ENCODE measurements around the gene EBF3.

EBF3 gene

DNA sequence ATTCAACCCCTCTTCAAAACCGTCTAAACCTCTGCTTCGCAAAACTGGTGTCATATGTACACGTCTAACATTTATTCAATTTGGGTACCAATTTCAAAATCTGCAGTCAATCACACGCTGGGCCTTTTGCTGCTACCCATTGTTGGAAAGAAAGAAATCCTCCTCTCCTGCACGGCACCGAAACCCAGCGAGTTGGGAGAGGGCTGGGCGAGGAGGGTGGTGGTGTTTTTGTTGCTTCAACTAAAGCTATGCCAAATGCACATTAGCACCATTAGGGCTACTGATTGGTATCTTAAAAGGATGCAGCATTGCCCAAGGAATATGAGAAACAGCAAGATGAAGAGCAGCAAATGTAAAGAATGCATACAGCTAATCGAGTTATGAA, 7.8 kb downstream of the EBF3 start:
- Histone ChIP-seq H3K27me3 (ENCODE audit: insufficient read depth, low read length) (peaks cover 93% of the 10 kb centered on the region), H3K36me3 (ENCODE audit: insufficient read depth, low read depth, low read length) (no peaks in the 10 kb centered on the region), H3K4me3 (ENCODE audit: low read length) (0 out of 2 replicates have a peak overlapping the region, but pooled peaks have one; percentile 42), H3K9ac (ENCODE audit: low read depth, low read length) (no peak overlapping the region), H3K27ac (ENCODE audit: low read length) (no peak overlapping the region), H3K9me3 (ENCODE audit: insufficient read depth, low read depth, low read length) (no peaks in the 10 kb centered on the region), H3K4me1 (ENCODE audit: insufficient read depth, low read length) (peaks cover 26% of the 10 kb centered on the region)

- no peak overlapping the region for H3K9ac ChIP-seq (ENCODE audit: low read depth, low read length)
- no peaks in the 10 kb centered on the region for H3K9me3 ChIP-seq (ENCODE audit: insufficient read depth, low read depth, low read length)
- H3K4me1 ChIP-seq (ENCODE audit: insufficient read depth, low read length), result peaks cover 26% of the 10 kb centered on the region
- 0 out of 2 replicates have a peak overlapping the region, but pooled peaks have one; percentile 42 for H3K4me3 ChIP-seq (ENCODE audit: low read length)
- no peak overlapping the region for H3K27ac ChIP-seq (ENCODE audit: low read length)
- peaks cover 93% of the 10 kb centered on the region for H3K27me3 ChIP-seq (ENCODE audit: insufficient read depth, low read length)
- no peaks in the 10 kb centered on the region for H3K36me3 ChIP-seq (ENCODE audit: insufficient read depth, low read depth, low read length)
Observed at GRCh38 chr10:129955601-129956285, 8.3 kb downstream of the EBF3 start.

DNA sequence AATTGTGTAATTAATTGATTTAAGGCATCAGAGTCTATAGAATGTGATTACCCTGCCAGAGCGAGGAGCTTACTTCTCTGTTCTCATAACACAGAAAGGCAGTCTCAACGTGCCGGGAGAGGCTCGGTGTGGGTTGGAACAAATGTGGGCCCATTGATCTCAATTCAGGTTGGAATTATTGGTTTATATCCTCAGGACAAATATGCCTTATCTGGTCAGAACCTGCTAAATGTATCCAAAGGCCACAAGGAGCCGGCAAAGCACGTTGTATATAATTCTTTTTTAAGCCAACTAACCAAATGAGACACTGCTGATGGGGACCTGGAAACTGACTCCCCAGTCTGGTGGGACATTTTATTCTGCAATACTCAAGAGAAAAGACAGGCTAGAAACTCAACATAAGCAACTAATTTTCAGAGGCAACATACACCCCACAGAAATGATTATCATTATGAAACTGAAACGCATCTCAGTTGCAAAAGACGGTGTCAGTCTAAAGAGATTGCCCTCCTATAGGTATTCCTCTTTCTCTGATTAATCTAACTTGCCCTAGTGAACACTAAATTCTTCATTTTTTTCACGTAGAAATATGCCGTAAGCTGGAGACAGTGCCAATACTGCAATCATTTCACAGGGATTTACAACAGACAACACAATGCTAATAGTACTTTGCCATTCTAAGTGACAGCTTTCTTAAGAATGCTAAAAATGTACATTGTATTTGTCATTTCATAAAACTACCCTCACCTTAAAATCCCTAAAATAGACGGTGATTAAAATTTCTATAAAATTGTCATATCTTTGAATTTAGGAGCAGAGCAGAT, 9.4 kb downstream of the EBF3 start:
- no peak overlapping the region for H3K4me3 ChIP-seq (ENCODE audit: low read length)
- H3K27me3 ChIP-seq (ENCODE audit: insufficient read depth, low read length), result peaks cover 89% of the 10 kb centered on the region

GRCh38 chr10:129953119-129954051, 10.7 kb downstream of the EBF3 start:
- Histone ChIP-seq H3K4me1 (ENCODE audit: insufficient read depth, low read length) (peaks cover 32% of the 10 kb centered on the region), H3K27me3 (ENCODE audit: insufficient read depth, low read length) (peaks cover 82% of the 10 kb centered on the region), H3K9me3 (ENCODE audit: insufficient read depth, low read depth, low read length) (no peaks in the 10 kb centered on the region), H3K36me3 (ENCODE audit: insufficient read depth, low read depth, low read length) (no peaks in the 10 kb centered on the region), H3K9ac (ENCODE audit: low read depth, low read length) (no peak overlapping the region), H3K4me3 (ENCODE audit: low read length) (no peak overlapping the region), H3K27ac (ENCODE audit: low read length) (no peak overlapping the region)

More for the DNA sequence above, 9.4 kb downstream of the EBF3 start:
- H3K9me3 ChIP-seq (ENCODE audit: insufficient read depth, low read depth, low read length), result no peaks in the 10 kb centered on the region
- H3K4me1 ChIP-seq (ENCODE audit: insufficient read depth, low read length), result peaks cover 32% of the 10 kb centered on the region
- no peak overlapping the region for H3K27ac ChIP-seq (ENCODE audit: low read length)
- H3K36me3 ChIP-seq (ENCODE audit: insufficient read depth, low read depth, low read length), result no peaks in the 10 kb centered on the region
- H3K9ac ChIP-seq (ENCODE audit: low read depth, low read length), result no peak overlapping the region

DNA sequence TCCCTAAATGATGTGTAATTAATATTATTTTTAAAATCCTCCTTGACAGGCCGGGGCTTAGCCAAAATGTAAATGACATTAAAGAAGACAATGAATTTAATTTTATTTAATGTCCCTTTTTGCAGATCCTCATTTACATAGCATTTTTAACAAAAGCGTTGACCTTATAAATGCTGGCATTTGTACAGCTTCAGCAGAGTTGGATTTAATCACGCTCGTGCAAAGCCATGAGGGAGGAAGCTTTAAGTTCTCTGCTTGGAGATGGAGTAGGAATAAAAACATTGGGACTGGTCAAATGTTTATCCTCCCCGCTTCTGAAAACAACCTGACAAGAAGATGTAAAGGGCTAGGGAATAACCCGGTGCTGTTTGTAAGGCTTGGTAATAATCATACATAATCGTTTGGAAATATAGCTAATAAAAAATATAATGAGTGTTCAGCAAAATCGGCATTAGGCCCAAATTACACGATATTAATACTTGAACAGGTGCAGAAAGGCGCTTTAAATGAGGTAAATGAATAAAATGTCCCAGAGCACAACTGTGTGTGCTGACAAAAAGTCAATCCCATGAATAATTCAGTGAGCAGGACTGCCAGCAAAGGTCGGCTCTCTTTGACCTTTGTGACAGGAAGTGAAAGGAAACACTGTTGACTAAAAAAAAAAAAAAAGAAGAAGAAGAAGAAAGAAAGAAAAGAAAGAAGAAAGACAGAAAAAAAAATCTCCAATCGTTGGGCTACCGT, 11.5 kb downstream of the EBF3 start:
- Histone ChIP-seq H3K27me3 (ENCODE audit: insufficient read depth, low read length) (peaks cover 74% of the 10 kb centered on the region), H3K4me3 (ENCODE audit: low read length) (no peak overlapping the region), H3K9ac (ENCODE audit: low read depth, low read length) (no peak overlapping the region), H3K9me3 (ENCODE audit: insufficient read depth, low read depth, low read length) (no peaks in the 10 kb centered on the region), H3K4me1 (ENCODE audit: insufficient read depth, low read length) (peaks cover 28% of the 10 kb centered on the region; the same call in 1 of the 2 replicates), H3K36me3 (ENCODE audit: insufficient read depth, low read depth, low read length) (no peaks in the 10 kb centered on the region), H3K27ac (ENCODE audit: low read length) (no peak overlapping the region)

DNA sequence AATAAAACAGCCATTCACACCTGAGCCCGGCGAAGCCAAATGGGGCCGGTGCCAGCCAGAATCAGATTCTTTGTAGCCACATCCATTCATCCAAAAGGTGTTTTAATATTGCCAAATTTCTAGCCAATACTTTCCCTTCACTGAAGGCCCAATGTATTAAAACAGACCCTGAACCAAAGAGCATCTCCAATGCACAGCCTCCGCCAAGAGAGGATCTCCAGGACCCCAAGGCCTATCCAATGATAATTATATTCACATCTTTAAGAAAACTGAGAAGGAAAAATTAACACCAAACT, 12.2 kb downstream of the EBF3 start:
- Histone ChIP-seq H3K9me3 (ENCODE audit: insufficient read depth, low read depth, low read length) (no peaks in the 10 kb centered on the region), H3K27me3 (ENCODE audit: insufficient read depth, low read length) (peaks cover 67% of the 10 kb centered on the region), H3K4me1 (ENCODE audit: insufficient read depth, low read length) (peaks cover 22% of the 10 kb centered on the region; the same call in 1 of the 2 replicates), H3K36me3 (ENCODE audit: insufficient read depth, low read depth, low read length) (no peaks in the 10 kb centered on the region), H3K9ac (ENCODE audit: low read depth, low read length) (no peak overlapping the region), H3K4me3 (ENCODE audit: low read length) (no peak overlapping the region), H3K27ac (ENCODE audit: low read length) (no peak overlapping the region)

GRCh38 chr10:129951101-129951969, 12.7 kb downstream of the EBF3 start:
- Histone ChIP-seq H3K27ac (ENCODE audit: low read length) (no peak overlapping the region), H3K4me1 (ENCODE audit: insufficient read depth, low read length) (peaks cover 16% of the 10 kb centered on the region; the same call in 1 of the 2 replicates), H3K9me3 (ENCODE audit: insufficient read depth, low read depth, low read length) (no peaks in the 10 kb centered on the region), H3K4me3 (ENCODE audit: low read length) (no peak overlapping the region), H3K36me3 (ENCODE audit: insufficient read depth, low read depth, low read length) (no peaks in the 10 kb centered on the region), H3K9ac (ENCODE audit: low read depth, low read length) (no peak overlapping the region), H3K27me3 (ENCODE audit: insufficient read depth, low read length) (peaks cover 62% of the 10 kb centered on the region)

- Histone ChIP-seq H3K4me3 (ENCODE audit: low read length) (no peak overlapping the region; the same call in 1 of the 2 replicates), H3K27ac (ENCODE audit: low read length) (no peak overlapping the region), H3K9me3 (ENCODE audit: insufficient read depth, low read depth, low read length) (no peaks in the 10 kb centered on the region), H3K27me3 (ENCODE audit: insufficient read depth, low read length) (peaks cover 55% of the 10 kb centered on the region), H3K36me3 (ENCODE audit: insufficient read depth, low read depth, low read length) (no peaks in the 10 kb centered on the region), H3K9ac (ENCODE audit: low read depth, low read length) (no peak overlapping the region), H3K4me1 (ENCODE audit: insufficient read depth, low read length) (peaks cover 9% of the 10 kb centered on the region; the same call in 1 of the 2 replicates)
Observed at GRCh38 chr10:129950676-129951075, 13.4 kb downstream of the EBF3 start.

- Histone ChIP-seq H3K36me3 (ENCODE audit: insufficient read depth, low read depth, low read length) (no peaks in the 10 kb centered on the region), H3K27me3 (ENCODE audit: insufficient read depth, low read length) (peaks cover 47% of the 10 kb centered on the region), H3K9me3 (ENCODE audit: insufficient read depth, low read depth, low read length) (no peaks in the 10 kb centered on the region), H3K4me1 (ENCODE audit: insufficient read depth, low read length) (peaks cover 6% of the 10 kb centered on the region; the same call in 1 of the 2 replicates), H3K27ac (ENCODE audit: low read length) (no peak overlapping the region), H3K9ac (ENCODE audit: low read depth, low read length) (peak overlapping the region; percentile 39; the same call in 1 of the 2 replicates), H3K4me3 (ENCODE audit: low read length) (peak overlapping the region; percentile 48; the same call in 1 of the 2 replicates)
Observed at GRCh38 chr10:129949891-129950291, 14.2 kb downstream of the EBF3 start.

DNA sequence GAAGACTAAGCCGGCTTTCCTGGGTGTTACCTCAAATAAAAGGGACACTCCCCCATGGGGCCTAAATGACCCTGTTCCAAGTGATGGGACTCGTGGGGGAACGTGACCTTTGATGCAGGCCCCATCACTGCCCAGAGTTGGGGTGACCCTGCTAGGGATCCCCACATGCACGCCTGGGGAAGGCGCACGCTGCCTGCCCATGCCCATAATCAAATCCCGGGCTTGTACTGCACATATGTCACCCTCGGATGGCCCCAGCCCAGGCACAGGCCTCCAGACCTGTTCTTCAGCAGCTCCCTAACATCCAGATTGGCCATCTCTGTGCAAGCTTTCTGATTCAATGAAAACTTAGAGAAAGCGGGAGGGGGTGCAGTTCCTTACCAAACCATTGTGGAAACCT, 14.7 kb downstream of the EBF3 start:
- Histone ChIP-seq H3K4me3 (ENCODE audit: low read length) (no peak overlapping the region), H3K36me3 (ENCODE audit: insufficient read depth, low read depth, low read length) (no peaks in the 10 kb centered on the region), H3K27me3 (ENCODE audit: insufficient read depth, low read length) (peaks cover 42% of the 10 kb centered on the region), H3K9me3 (ENCODE audit: insufficient read depth, low read depth, low read length) (no peaks in the 10 kb centered on the region), H3K27ac (ENCODE audit: low read length) (no peak overlapping the region), H3K4me1 (ENCODE audit: insufficient read depth, low read length) (peaks cover 6% of the 10 kb centered on the region; the same call in 1 of the 2 replicates), H3K9ac (ENCODE audit: low read depth, low read length) (no peak overlapping the region)
